Mammary epithelial cell (primary cell): ENCODE results near the gene RNF11.

ENCODE experiments used
- CTCF ChIP-seq, 2 donors: IDR thresholded peaks in 1 of 2; conservative IDR thresholded peaks in 1 of 2; 2 replicates each; pipeline ENCODE4 v1.5.1; 2011 to 2012; ENCODE audit warnings: inconsistent platforms in 2 of 2, low read length in 2 of 2, mild to moderate bottlenecking in 2 of 2, control low read depth in 1 of 2, low read depth in 1 of 2; ENCODE audit not compliant: insufficient read depth in 1 of 2; ENCODE audit errors: extremely low read depth in 1 of 2
- EZH2 ChIP-seq: IDR thresholded peaks from 2 replicates; pipeline ENCODE4 v1.6.1; 2012; ENCODE audit warnings: low read length, inconsistent platforms, borderline replicate concordance

GRCh38 chr1:51314974-51315373, 78.9 kb downstream of the RNF11 start:
- TF ChIP-seq CTCF (conservative IDR thresholded peaks at IDR 0.05 in 1 of 2, IDR thresholded peaks at IDR 0.05 in 1 of 2; ENCODE audit: extremely low read depth in 1 of 2, insufficient read depth in 1 of 2, low read depth in 1 of 2, low read length in 2 of 2) = no peak
- no peak for TF ChIP-seq EZH2
